ENCODE measurements around the gene KCNA10. TPM values are rescaled to one million over a fixed set of nuclear protein-coding genes. Genes with fewer than 3 reads are reported as not detected.

Gene KCNA10
- total RNA-seq, 2 experiments from 2014 or later: not detected

DNA sequence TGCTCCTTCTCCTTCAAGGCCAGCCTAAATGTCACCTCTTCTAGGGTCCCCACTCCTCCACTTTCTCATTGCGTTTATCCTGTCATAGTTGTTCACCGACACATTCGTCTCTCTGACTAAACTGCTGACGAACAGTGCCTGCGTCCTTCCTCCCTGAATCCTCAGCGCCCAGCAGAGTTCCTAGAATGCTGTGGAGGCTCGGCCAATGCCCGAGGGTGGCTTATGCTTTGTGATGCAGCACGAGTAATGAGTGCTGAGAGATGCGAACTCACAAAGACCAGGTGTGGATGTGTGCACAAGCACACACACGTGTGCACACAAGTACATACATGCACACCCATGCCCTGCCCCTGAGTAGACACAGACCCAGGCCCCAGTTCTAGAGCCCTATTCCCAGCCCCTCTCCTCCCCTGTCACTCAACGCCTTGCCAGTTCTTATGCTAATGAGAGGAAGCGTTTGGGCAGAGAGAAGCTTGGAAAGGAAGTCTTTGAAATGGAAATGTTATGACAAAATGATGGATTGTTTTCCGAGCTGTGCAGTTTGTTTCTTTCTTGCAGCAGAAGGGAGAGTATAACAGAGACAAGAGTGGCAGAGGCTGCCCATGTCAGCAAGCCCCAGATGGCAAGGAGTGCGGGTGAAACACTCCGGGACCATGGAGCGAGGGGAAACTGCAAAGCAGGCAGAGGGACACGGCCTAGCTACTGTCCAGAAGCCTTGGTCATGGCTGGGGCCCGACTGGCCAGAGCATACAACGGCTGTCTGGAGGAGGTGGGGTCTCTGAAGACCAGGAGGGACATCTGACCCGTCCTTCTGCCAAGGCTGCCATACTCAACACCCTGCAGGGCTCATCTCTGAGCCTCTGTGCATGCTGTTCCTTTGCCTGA lies 24.2 kb downstream of the KCNA10 start:
- no peaks in the 10 kb centered on the region for H3K27me3 Mint-ChIP-seq (ENCODE audit: low read depth)
- ATAC-seq (no peak), DNase-seq (no peak)
- no peak overlapping the region for H3K4me3 Mint-ChIP-seq
- H3K9me3 Mint-ChIP-seq (ENCODE audit: insufficient read depth): no peaks in the 10 kb centered on the region
- H3K36me3 Mint-ChIP-seq (ENCODE audit: low read depth): no peaks in the 10 kb centered on the region
- ChIA-PET CTCF (interaction anchor here (1.1 to 4.8 kb wide), 29 partner anchors 12 to 465 kb away, joined by 3 to 86 read pairs (median 9); partner anchors contain the start of genes KCNC4 and LAMTOR5), POLR2A (no interaction called here)
- H3K27ac Mint-ChIP-seq: no peak overlapping the region
- H3K4me1 Mint-ChIP-seq (ENCODE audit: low read depth): peaks cover 4% of the 10 kb centered on the region

DNA sequence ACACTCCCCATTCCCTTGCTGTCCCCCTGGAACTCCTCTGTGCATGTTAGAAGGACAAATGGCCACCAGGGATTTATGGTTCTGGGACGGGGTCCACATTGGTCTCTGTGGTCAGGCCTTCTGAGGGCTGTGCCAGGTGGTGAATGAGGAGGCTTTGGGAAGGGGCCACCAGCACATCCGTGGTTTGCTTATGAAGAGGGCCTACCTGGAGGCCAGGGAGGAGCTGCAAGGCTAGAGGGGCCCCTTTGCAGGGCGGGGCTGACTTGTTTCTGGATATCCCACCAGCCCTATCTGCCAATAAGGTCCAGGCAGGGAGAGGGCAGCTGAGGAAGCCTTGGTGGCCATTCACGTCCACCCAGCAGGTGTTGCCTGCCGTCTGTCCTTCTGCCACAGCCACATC lies 24.9 kb downstream of the KCNA10 start:
- no peaks in the 10 kb centered on the region for H3K36me3 Mint-ChIP-seq (ENCODE audit: low read depth)
- ChIA-PET CTCF (interaction anchor here (0.7 kb wide), 1 partner anchor 13 kb away, joined by 3 read pairs; no protein-coding TSS in a partner anchor), POLR2A (no interaction called here)
- no peak overlapping the region for H3K4me3 Mint-ChIP-seq
- no peaks in the 10 kb centered on the region for H3K4me1 Mint-ChIP-seq (ENCODE audit: low read depth)
- ATAC-seq (no peak), DNase-seq (no peak)
- no peaks in the 10 kb centered on the region for H3K27me3 Mint-ChIP-seq (ENCODE audit: low read depth)
- H3K27ac Mint-ChIP-seq: no peak overlapping the region
- H3K9me3 Mint-ChIP-seq (ENCODE audit: insufficient read depth): no peaks in the 10 kb centered on the region

DNA sequence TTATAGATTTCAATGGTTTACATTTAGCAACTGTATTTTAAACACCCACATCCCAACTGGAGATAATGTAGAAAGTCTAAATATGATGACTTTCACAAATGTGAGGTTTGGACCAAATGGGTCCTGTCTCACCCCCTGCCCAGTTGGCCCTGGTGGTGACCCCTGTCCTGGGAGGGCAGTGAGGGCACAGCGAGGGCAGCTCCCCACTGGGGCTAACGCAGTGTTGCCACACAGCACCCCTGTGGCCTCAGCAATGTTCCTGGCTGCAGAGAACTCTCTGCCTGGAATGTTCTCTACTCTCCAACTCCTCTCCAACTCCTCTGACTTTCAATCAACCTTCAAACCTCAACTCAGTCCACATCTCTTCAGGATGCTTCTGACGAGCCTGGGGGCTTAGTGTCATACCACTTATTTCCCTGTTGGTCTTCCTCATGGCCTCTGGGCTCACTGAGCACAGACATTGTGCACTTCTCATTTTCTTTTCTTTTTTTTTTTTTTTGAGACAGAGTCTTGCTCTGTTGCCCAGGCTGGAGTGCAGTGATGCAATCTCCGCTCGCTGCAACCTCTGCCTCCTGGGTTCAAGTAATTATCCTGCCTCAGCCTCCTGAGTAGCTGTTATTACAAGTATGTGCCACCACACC lies 25.8 kb downstream of the KCNA10 start:
- Mint-ChIP-seq H3K4me1 (ENCODE audit: low read depth) (no peaks in the 10 kb centered on the region), H3K9me3 (ENCODE audit: insufficient read depth) (no peaks in the 10 kb centered on the region), H3K36me3 (ENCODE audit: low read depth) (no peaks in the 10 kb centered on the region), H3K27me3 (ENCODE audit: low read depth) (no peaks in the 10 kb centered on the region), H3K4me3 (no peak overlapping the region), H3K27ac (no peak overlapping the region)
- DNase-seq (no peak), ATAC-seq (no peak)
- CTCF ChIA-PET: interaction anchor here (1.1 to 1.3 kb wide), 2 partner anchors 297 to 317 kb away, joined by 3 read pairs; no protein-coding TSS in a partner anchor
- POLR2A ChIA-PET: no interaction called here

DNA sequence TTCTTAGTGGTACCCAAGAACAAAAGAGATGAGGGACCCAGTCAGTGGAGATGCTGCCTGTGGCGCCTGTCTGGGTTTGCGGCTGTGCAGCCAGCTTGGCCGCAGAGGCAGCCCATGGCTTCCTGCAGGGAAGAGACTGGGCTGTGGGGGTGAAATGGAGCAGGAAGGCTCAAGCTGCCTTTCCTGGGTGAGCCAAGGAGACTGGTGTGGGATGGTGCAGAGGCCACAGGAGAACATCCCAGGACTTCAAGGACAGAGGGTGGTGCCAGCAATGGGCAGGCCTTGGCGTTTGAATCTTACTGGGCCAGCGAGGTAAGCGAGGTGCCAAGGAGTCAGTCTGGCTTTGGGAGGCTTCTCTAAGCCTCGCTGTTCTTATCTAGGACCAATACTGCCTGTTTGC lies 26.4 kb downstream of the KCNA10 start:
- H3K27me3 Mint-ChIP-seq (ENCODE audit: low read depth): no peaks in the 10 kb centered on the region
- H3K4me3 Mint-ChIP-seq: no peak overlapping the region
- ChIA-PET CTCF (interaction anchor here (1.1 to 1.3 kb wide), 2 partner anchors 296 to 316 kb away, joined by 3 read pairs; no protein-coding TSS in a partner anchor), POLR2A (no interaction called here)
- no peak overlapping the region for H3K27ac Mint-ChIP-seq
- H3K9me3 Mint-ChIP-seq (ENCODE audit: insufficient read depth): no peaks in the 10 kb centered on the region
- H3K4me1 Mint-ChIP-seq (ENCODE audit: low read depth): no peaks in the 10 kb centered on the region
- ATAC-seq (no peak), DNase-seq (no peak)
- H3K36me3 Mint-ChIP-seq (ENCODE audit: low read depth): no peaks in the 10 kb centered on the region

DNA sequence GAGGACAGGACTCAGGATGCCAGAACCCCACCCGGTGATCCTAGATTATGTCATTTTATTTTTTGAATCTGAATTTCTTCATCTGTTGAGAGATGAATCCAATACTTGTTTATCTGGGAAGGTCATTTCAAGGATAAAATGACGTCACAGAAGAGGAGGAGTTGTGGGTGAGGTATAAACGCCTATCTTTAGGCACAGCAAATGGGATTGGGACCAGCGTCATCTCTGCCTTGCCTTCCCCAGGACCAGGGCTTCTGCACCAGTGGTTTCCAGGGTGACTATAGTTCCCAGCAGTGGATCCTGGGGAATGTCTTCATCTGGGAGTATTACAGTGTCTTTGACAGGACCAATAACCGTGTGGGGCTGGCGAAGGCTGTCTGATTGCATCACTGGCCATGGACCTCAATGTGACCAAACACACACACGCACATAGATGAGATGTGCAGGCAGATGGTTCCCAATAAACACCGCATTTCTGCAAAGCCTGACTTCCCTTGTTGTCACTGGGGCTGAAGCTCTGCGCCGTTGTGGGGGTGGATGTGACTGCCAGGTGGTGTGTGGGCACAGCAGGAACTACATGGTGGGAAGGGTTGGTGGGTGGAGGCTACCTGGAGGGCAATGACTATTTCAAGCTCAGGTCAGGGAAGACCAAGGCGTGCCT lies 28.1 kb downstream of the KCNA10 start:
- CTCF ChIA-PET: no interaction called here
- POLR2A ChIA-PET: no interaction called here
- DNase-seq (no peak), ATAC-seq (no peak)
- Mint-ChIP-seq H3K36me3 (ENCODE audit: low read depth) (no peaks in the 10 kb centered on the region), H3K4me3 (no peak overlapping the region), H3K27me3 (ENCODE audit: low read depth) (peaks cover under 1% of the 10 kb centered on the region), H3K9me3 (ENCODE audit: insufficient read depth) (no peaks in the 10 kb centered on the region), H3K4me1 (ENCODE audit: low read depth) (no peaks in the 10 kb centered on the region), H3K27ac (no peak overlapping the region)

DNA sequence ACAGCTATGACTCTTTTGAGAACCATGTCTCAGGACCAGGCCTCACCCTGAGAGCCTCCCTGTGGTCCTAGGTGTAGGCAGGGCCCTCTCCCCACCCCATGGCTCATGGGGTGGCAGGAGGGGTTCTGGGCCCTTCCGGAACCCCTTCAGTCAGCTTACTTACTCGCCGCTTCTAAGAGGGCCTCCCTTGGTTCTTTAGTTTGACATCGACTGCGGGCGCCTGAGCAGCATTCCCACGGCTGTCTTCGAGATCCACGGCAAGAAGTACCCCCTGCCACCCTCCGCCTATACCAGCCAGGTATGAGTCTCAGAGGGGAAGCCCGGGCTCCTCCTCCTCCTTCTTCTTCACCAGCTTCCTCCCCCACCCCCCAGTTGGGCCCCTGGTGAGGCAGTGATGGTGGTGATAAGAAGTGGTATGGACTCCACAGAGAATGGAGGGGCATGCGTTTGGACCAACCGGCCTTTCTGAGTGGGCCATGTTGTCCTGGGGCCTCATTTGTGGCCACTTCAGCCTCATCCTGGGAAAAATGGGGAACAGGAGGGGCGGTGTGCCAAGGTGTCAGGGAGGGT lies 28.9 kb downstream of the KCNA10 start:
- ATAC-seq (no peak), DNase-seq (no peak)
- CTCF ChIA-PET: no interaction called here
- Mint-ChIP-seq H3K27me3 (ENCODE audit: low read depth) (peaks cover 2% of the 10 kb centered on the region), H3K36me3 (ENCODE audit: low read depth) (no peaks in the 10 kb centered on the region), H3K9me3 (ENCODE audit: insufficient read depth) (no peaks in the 10 kb centered on the region), H3K4me1 (ENCODE audit: low read depth) (no peaks in the 10 kb centered on the region), H3K4me3 (no peak overlapping the region), H3K27ac (no peak overlapping the region)
- POLR2A ChIA-PET: no interaction called here

DNA sequence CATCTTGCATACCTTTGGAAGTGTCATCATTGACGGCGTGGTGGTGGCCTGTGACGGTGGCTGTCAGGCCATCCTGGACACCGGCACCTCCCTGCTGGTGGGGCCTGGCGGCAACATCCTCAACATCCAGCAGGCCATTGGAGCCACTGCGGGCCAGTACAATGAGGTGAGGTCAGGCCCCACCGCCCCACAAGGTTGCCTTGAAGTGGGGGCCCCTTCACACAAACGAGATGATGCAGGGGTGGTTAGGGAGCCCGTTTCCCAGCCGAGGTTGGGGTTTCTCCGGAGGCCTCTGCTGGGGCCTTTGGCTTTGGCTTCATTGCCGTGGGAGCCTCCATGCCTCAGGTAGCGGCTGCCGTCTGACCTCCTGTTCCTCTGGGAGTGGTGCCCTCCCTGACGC lies 29.6 kb downstream of the KCNA10 start:
- ChIA-PET CTCF (no interaction called here), POLR2A (no interaction called here)
- ATAC-seq (no peak), DNase-seq (no peak)
- no peaks in the 10 kb centered on the region for H3K9me3 Mint-ChIP-seq (ENCODE audit: insufficient read depth)
- no peak overlapping the region for H3K4me3 Mint-ChIP-seq
- H3K4me1 Mint-ChIP-seq (ENCODE audit: low read depth): no peaks in the 10 kb centered on the region
- no peak overlapping the region for H3K27ac Mint-ChIP-seq
- H3K36me3 Mint-ChIP-seq (ENCODE audit: low read depth): no peaks in the 10 kb centered on the region
- peaks cover 2% of the 10 kb centered on the region for H3K27me3 Mint-ChIP-seq (ENCODE audit: low read depth)

DNA sequence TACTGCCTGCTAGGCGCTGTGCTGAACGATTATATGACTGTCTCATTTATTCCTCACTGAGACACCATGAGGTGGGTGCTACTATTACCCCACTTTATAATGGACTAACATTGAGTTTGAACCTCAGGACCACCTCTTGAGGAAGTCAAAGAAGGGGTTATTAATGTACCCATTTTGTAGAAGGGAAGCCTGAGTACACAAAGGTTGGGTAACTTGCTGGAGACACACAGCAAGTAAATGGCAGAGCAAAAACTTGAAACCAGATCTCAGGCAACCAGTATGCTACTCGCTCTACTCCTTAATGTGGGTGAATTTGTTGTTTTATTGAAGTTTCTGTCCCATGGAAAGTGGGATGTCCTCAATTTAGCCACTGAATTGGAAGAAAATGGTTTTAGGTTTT lies 30.1 kb downstream of the KCNA10 start:
- ATAC-seq: no peak
- Mint-ChIP-seq H3K4me1 (ENCODE audit: low read depth) (no peaks in the 10 kb centered on the region), H3K27ac (no peak overlapping the region), H3K9me3 (ENCODE audit: insufficient read depth) (no peaks in the 10 kb centered on the region), H3K36me3 (ENCODE audit: low read depth) (no peaks in the 10 kb centered on the region), H3K27me3 (ENCODE audit: low read depth) (peaks cover 2% of the 10 kb centered on the region), H3K4me3 (no peak overlapping the region)
- DNase-seq: no peak
- ChIA-PET POLR2A (no interaction called here), CTCF (no interaction called here)

DNA sequence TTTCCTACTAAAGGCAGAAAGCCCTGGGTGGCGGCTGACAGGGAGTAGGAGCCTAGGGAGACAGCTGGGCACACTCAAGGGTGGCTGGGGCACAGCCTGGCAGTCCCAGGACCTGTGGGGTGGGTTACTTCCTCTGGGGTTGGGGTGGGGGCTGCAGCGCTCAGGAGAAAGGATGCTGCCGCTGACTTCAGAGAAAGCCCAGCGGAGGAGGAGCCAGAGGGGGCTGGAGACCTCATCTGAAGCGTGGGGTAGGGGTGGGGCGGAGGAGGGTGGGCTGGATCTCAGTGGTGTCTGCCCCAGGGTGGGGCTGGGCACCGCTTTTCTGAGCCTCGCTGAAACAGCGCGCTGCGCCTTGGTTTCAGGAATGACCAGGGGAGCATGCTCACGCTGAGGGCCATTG lies 30.8 kb downstream of the KCNA10 start:
- Mint-ChIP-seq H3K36me3 (ENCODE audit: low read depth) (no peaks in the 10 kb centered on the region), H3K4me1 (ENCODE audit: low read depth) (no peaks in the 10 kb centered on the region), H3K27ac (no peak overlapping the region), H3K4me3 (no peak overlapping the region), H3K27me3 (ENCODE audit: low read depth) (peaks cover 2% of the 10 kb centered on the region), H3K9me3 (ENCODE audit: insufficient read depth) (no peaks in the 10 kb centered on the region)
- DNase-seq (no peak), ATAC-seq (no peak)
- ChIA-PET POLR2A (no interaction called here), CTCF (no interaction called here)

DNA sequence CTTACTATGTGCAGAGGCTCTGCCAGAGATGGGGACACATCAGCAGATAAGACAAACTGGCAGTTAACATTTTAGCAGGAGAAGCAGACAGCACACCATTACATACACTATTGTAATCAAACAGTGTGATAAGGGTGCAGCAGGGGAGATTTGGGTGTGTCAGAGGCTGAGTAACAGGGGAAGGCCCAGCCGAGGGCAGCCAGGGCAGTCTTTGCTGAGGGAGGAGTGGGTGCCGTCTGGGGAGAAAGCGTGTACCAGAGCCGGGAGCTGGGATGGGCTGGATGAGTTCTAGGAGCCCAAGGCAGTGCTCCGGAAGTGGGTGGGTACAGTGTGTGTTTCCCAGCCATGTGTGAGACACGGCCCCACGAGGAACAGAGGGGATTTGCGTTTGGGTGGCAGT lies 31.2 kb downstream of the KCNA10 start:
- Mint-ChIP-seq H3K36me3 (ENCODE audit: low read depth) (no peaks in the 10 kb centered on the region), H3K27ac (no peak overlapping the region), H3K4me3 (no peak overlapping the region), H3K4me1 (ENCODE audit: low read depth) (no peaks in the 10 kb centered on the region), H3K9me3 (ENCODE audit: insufficient read depth) (no peaks in the 10 kb centered on the region), H3K27me3 (ENCODE audit: low read depth) (peaks cover 2% of the 10 kb centered on the region)
- ATAC-seq (no peak), DNase-seq (no peak)
- ChIA-PET POLR2A (no interaction called here), CTCF (interaction anchor here (2.3 kb wide), 1 partner anchor 8 kb away, joined by 8 read pairs; no protein-coding TSS in a partner anchor)

DNA sequence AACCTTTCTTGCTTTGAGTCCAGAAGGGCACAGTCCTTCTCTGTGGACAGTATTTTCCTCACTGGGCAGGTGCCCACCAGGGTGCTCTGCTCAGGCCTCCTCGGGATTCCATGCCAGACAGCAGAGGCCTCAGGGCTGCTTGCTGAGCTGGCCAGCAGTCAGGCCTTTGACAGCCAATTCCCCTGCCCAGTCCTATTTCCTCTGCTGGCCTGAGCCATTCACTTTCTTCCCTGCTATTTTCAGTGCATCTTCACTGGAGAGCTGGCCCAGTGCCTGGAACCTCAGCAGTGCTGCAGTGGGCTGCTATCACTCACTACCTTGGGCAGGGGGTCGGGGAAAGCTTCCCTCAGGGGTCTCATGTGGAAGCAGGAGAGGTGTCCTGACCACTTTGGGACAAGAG lies 33.2 kb downstream of the KCNA10 start:
- no peaks in the 10 kb centered on the region for H3K36me3 Mint-ChIP-seq (ENCODE audit: low read depth)
- H3K4me1 Mint-ChIP-seq (ENCODE audit: low read depth): no peaks in the 10 kb centered on the region
- ATAC-seq (no peak), DNase-seq (no peak)
- ChIA-PET CTCF (interaction anchor here (0.7 to 2.3 kb wide), 2 partner anchors 10 to 26 kb away, joined by 3 to 8 read pairs; no protein-coding TSS in a partner anchor), POLR2A (no interaction called here)
- peaks cover 8% of the 10 kb centered on the region for H3K27me3 Mint-ChIP-seq (ENCODE audit: low read depth)
- H3K9me3 Mint-ChIP-seq (ENCODE audit: insufficient read depth): no peaks in the 10 kb centered on the region
- H3K4me3 Mint-ChIP-seq: no peak overlapping the region
- H3K27ac Mint-ChIP-seq: no peak overlapping the region

DNA sequence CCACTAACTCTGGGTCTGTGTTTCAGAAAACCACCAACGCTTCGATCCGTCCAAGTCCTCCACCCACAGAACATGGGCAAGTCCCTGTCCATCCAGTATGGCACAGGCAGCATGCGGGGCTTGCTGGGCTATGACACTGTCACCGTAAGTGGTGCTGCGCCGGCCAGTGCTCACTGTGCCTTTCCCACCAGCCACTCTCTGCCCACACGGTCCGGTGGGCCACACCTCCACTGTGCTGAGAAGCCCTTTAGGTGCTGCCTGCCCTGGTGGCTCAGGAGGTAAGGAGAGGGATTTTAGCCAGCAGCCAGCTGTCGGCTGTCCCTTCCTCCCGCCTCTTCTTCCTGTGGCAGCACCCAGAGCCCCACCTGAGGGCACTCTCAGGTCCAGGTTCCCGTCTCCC lies 34.2 kb downstream of the KCNA10 start:
- CTCF ChIA-PET: interaction anchor here (0.7 kb wide), 1 partner anchor 25 kb away, joined by 3 read pairs; no protein-coding TSS in a partner anchor

More for the DNA sequence above, 34.2 kb downstream of the KCNA10 start:
- Mint-ChIP-seq H3K36me3 (ENCODE audit: low read depth) (no peaks in the 10 kb centered on the region), H3K4me3 (no peak overlapping the region), H3K9me3 (ENCODE audit: insufficient read depth) (no peaks in the 10 kb centered on the region), H3K27ac (no peak overlapping the region), H3K27me3 (ENCODE audit: low read depth) (peaks cover 8% of the 10 kb centered on the region), H3K4me1 (ENCODE audit: low read depth) (no peaks in the 10 kb centered on the region)
- POLR2A ChIA-PET: no interaction called here
- DNase-seq (no peak), ATAC-seq (no peak)
